GM18511 (cell line): Measurements from ENCODE around the gene SLC47A1.
"Not testable (repeated sequence)": the region's sequence is repeated elsewhere in the genome, so short reads cannot be mapped to it uniquely, and the experiment has no call there.

Source experiments
- ATAC-seq: cut with Tn5 transposase; IDR thresholded peaks from one replicate; pipeline ENCODE4 v1.9.1; 2021; ENCODE audit warnings: mild to moderate bottlenecking, moderate library complexity; ENCODE audit not compliant: unreplicated experiment

SLC47A1 gene

DNA sequence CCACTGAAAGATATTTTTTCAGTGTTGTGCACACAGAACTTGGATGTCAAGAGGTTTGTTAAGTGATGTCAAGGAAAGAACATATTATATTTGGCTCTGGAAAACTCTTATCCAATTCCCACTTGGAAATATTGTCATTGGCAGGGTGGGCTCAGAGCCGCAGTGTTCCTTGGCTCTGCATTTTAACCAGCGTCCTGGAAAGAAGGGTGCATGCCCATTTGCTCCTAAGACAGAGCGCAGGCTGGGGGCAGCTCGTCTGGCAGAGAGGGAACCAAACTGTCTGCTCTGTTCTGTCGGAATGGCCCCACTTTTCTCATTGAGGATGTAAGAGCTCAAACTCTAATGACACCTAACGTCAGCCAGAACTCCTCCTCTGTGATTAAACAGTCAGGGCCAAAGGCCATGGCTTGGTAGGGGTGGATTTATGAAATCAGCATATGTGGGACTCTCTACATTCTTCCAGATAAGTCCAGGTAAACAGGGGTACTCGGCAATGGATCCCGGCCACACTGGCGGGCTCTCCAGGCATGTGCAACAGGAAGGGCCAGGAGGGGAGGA lies 18.0 kb downstream of the SLC47A1 start:
- no peak for ATAC-seq

- ATAC-seq, result no peak
These were observed 19.4 kb downstream of the SLC47A1 start for GRCh38 chr17:19553036-19553435.

DNA sequence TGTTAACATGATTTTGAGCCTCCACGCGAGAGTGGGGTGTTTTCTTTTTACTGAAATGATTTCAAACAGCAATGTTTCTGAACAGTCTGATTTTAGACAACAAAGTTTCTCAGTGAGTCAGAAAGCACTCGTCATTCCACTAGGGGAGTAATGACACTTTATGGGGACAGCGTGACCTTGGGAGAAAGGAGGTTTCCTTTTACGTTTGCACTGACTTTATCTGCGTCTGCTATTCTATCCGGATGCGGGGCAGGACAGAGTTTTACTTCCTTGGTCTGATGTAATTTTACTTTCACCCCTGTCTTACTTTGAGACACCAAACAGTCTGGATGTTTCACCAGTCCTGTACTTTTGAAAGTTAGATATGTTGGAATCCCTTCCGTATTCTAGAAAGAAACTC lies 20.7 kb downstream of the SLC47A1 start:
- no peak for ATAC-seq

DNA sequence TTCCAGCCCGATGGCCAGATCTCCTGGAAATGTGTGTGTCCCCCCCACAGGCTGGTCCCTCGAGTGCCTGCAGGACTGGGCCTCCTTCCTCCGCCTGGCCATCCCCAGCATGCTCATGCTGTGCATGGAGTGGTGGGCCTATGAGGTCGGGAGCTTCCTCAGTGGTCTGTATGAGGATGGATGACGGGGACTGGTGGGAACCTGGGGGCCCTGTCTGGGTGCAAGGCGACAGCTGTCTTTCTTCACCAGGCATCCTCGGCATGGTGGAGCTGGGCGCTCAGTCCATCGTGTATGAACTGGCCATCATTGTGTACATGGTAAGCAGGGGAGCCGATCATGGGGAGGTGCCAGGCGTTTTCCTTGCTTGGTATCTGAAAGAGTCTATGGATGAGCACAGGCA lies 22.1 kb downstream of the SLC47A1 start:
- ATAC-seq, result no peak

DNA sequence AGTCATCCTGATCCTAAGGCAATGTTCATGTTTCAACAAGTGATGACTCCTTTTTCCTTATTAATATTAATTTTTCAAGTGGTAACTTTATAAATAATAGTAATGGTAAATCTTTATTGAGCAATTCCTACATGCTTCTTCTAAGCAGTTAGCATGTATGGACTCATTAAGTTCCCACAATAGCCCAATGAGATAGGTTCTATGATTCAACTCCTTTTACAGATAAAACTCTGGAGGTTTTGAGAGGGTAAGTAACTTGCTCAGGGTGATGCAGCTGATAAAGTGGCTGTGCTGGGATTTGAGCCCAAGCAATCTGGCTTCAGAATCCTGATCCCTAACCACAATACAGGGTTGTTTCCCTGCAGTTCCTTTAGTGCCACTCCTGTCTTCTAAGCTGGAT lies 25.3 kb downstream of the SLC47A1 start:
- no peak for ATAC-seq

DNA sequence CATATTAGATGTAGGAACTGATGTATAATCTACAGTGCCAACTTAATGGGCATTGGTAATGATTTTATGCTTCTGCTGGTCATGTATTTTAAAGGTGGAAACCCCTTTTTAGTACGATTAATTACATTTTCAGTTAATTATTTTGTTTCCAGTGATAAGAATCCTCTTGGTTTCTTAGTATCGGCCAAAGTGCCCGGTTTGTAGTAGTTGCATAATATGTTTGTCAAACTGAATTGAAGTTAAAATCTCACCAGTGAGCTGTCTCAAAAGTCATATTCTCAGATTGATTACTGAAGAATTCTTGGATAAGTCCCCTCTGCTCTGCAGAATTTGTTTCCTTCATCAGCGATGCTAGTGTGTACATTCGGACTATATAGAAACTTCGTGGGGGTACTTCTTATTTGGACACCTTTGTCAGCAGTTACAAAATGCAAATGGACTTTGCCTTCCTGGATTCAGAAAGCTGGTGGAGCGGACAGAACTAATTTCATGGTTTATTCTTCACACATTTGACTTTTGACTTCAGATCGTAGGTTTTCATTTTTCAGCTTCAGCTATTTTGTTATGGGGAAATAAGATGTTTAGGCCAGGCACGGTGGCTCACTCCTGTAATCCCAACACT lies 28.2 kb downstream of the SLC47A1 start:
- ATAC-seq, result no peak

DNA sequence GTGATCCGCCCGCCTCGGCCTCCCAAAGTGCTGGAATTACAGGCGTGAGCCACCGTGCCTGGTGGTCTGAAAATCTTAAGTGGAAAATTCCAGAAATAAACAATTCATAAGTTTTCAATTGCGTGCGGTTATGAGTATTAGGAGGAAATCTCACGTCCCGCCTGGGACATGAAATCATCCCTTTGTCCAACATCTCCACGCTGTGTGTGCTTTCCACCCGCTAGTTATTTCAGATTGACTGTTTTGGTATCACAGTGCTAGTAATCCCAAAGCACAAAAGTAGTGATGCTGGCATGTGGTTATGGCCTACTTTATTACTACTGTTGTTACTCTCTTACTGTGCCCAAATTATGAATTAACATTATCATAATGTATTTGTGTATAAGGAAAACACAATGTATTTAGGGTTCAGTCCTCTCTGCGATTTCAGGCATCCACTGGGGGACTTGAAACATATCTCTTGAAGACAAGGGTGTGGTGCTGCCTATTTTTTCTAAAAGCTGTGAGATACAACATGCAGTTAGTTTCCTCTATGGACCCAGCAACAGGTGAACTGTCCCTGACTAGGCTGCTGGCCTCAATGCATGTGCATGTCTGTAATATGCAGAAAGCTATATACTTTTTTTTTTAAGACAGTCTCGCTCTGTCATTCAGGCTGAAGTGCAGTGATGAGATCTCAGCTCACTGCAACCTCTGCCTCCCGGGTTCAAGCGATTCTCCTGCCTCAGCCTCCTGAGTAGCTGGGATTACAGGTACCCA lies 32.3 kb downstream of the SLC47A1 start:
- ATAC-seq, result no peak

DNA sequence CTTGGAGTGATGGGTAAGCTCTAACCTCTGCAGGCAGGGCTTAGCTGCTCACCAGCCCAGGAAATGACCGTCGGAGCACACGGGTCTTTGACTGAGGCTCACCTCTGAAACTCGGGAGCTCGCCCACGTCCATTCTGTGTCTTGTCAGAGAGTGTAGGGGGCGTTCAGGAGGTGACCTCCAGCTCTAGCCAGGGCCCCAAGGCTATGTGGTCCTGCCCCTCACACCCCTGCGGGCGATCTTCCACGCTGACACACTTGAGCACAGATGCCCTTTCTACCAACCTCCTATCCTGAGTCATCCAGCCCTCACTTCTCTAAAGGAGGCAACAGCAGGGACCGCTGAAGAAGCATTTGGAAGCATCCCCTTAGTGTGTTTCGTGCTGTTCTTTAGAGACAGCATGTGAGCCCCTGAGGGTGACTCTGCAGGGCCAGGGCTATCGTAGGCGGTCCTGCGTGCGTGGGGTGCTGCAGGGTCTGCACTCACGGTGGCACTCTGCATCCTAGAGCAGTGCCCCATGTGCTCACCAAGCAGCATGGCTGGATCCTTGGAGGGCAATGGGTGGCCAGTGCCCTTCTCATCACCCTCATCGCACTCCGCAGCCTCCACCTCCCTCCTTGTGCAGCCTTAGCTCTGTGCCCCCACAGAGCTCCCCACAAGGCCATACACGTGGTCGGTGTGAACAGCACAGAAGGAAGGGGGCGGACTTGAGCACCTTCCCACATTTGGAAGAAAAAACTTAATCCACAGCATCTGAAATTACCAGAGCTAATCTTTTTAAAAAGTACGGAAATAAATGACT lies 33.8 kb downstream of the SLC47A1 start:
- ATAC-seq, result no peak

DNA sequence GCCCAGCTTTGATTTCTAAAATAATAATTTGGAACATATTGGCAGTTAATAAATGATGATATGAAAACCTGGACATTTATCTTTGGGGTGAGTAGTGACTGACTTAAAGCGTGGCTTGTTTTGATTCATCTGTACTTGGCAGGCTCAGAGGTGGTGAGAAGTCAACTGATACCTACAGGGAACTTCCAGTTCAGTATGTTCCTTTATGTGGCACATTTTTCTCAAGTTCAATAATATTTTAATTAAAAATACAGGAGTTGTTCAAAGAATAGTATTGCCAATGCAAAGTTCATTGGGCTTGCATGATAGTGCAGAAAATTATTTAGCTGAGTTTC lies 34.3 kb downstream of the SLC47A1 start:
- no peak for ATAC-seq

DNA sequence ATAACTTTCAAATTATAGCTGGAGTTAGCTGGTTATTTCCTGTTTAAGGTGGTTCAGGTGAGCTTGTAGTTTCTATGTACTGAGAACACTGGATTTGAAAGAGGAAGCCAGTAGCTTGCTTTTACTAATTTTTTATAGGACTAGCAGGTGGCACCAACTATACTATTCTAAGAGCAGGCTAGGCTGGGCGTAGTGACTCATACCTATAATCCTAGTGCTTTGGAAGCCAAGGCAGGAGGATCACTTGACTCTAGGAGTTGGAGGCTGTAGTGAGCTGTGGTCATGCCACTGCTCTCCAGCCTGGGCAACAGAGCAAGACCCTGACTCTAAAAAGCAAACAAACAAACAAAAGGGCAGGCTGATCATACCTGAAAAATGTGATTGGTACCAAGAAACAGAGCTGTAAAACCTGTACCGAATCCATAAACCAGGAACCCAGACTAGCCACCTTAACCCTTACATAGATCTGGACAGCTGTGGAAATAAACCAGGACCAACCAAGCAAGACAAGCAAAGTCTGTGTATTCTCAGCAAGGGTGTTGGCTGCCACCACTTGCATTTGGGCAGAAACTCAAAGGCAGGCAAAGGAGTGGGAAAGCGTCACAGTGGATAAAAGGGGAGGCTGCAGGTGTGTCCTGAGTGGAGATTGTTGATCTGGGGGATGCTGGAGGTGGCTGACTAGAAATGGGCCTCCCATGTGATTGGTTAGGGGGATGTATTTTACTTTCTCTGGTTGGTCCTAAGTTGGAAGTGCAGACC lies 36.3 kb downstream of the SLC47A1 start:
- no peak for ATAC-seq

GRCh38 chr17:19570544-19571062 lies 36.9 kb downstream of the SLC47A1 start:
- ATAC-seq, result no peak

DNA sequence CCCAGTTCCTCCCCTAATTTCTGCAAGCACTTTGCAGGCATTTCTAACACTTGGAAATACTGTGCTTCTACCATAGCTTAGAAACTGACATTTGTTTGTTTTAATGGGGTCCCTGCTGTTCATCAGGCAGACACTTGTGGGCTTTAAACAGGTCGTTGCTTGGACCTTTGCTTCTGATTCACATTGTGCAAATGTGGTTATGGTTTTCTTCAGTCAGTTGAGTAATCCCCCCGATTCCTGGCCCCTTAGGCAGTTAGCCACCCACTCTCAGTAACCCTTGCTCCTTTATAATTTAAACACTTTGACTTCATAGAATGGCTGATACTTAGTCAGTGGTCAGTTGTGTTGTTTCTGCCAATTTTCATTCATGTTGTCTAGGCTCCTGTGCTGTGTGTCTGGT lies 39.4 kb downstream of the SLC47A1 start:
- ATAC-seq, result no peak

GRCh38 chr17:19574956-19575355 lies 41.3 kb downstream of the SLC47A1 start:
- ATAC-seq, result no peak

GRCh38 chr17:19578545-19578944 lies 44.9 kb downstream of the SLC47A1 start:
- ATAC-seq, result no peak

DNA sequence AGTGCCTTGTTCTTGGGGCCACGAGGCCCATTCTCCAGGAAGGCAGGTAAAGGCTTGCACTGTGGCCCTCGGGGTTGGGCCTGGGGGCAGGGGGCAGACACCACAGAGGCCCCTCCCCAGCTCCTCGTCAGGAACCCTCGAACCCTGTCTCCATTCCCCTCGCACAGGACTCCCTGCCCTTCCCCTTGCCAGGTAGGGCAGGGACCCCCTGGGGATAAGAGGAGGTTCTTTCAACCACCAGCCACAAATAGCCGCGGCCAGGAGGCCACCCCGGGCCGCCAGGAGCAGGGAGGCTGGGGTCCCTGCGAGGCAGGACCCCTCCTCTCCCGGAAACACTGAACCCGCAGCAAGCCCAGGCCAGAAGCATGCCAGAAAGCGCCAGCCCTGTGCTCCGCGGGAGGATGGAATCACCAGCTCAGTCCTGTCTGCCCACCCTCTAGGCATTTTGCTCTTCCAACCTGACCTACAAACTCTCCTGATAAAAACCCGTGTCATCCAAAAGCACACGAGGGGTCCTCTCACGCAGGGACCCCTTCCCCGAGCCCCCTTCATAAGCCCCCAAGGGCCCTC lies 45.6 kb downstream of the SLC47A1 start:
- ATAC-seq, result no peak

DNA sequence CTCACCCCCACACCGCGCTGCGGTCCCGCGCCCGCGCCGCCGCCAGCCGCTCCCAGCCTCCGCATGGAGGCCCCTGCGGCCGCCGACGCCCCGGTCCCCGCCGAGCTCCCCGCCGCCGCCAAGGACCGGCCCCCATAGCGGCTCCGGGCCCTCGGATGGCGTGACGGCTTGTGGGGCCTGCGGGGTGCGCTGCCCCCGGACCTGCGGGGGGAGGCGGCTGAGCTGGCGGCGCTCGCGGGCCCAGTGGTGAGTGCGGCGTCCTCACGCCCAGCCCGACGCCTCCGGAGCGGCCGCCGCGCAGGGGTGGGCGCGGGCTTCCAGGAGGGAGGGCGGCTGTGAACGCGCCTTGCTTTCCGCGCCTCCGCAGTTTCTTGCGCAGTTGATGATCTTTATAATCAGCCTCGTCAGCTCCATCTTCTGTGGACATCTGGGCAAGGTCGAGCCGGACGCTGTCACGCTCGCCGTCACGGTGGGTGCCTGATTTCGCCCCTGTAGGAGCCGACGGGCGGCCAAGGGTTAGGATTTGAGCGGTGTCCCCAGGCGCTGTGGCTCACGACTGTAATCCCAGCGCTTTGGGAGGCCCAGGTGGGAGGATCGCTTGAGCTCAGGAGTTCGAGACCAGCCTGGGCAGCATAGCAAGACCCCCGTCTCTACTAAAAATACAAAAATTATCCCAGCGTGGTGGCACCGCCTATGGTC lies 46.4 kb downstream of the SLC47A1 start:
- ATAC-seq, result no peak

GRCh38 chr17:19580566-19580920 lies 46.9 kb downstream of the SLC47A1 start:
- not testable (repeated sequence) for ATAC-seq

GRCh38 chr17:19582152-19582551 lies 48.5 kb downstream of the SLC47A1 start:
- not testable (repeated sequence) for ATAC-seq

GRCh38 chr17:19583871-19584270 lies 50.2 kb downstream of the SLC47A1 start:
- no peak for ATAC-seq

GRCh38 chr17:19590451-19590850 lies 56.8 kb downstream of the SLC47A1 start:
- ATAC-seq, result no peak
